Upper lobe of left lung (tissue), 4 donors: ENCODE data around the gene MPDZ.

Source experiments
- CTCF ChIP-seq, 6 experiments: fragments of 450-650 bp in 4 of 6; fragments of 200-600 bp in 2 of 6; sonication (generic) in 2 of 6; IDR thresholded peaks; one replicate each; pipeline ENCODE4 v1.5.1; 2016 to 2019; ENCODE audit warnings: antibody characterized with exemption in 6 of 6
- POLR2A ChIP-seq, 4 donors: fragments of 450-650 bp; IDR thresholded peaks; one replicate each; pipeline ENCODE4 v1.5.1; 2016 to 2017; ENCODE audit warnings: antibody characterized with exemption in 4 of 4, mild to moderate bottlenecking in 2 of 4
- POLR2AphosphoS5 ChIP-seq, 2 donors: sonication (generic); formaldehyde crosslinking; IDR thresholded peaks; one replicate each; pipeline ENCODE4 v1.5.1; 2017; ENCODE audit warnings: antibody characterized with exemption in 2 of 2

GRCh38 chr9:13128266-13128860 lies 151.1 kb downstream of the MPDZ start:
- TF ChIP-seq CTCF (IDR thresholded peaks at IDR 0.05) (no peak), POLR2AphosphoS5 (IDR thresholded peaks at IDR 0.05) (no peak), POLR2A (IDR thresholded peaks at IDR 0.05) (no peak)
